Tibial artery (tissue), 4 donors: ENCODE measurements around the gene ZFAND2B.
"Not testable (repeated sequence)": the region's sequence is repeated elsewhere in the genome, so short reads cannot be mapped to it uniquely, and the experiment has no call there.

Experiments
- DNase-seq, 2 donors: peaks; one replicate each; pipeline ENCODE4 v3.0.0-alpha.2; 2019
- H3K27ac ChIP-seq, 2 donors: fragments of 200-600 bp; sonication (generic) in 1 of 2; 1 replicate in 1 of 2; 2 replicates in 1 of 2; pipeline ENCODE4 v1.5.1; 2018 to 2019; ENCODE audit warnings: mild to moderate bottlenecking in 1 of 2
- H3K27me3 ChIP-seq, 2 donors: fragments of 200-600 bp; sonication (generic) in 1 of 2; one replicate each; pipeline versions ENCODE4 v1.5.1 to v1.6.0; 2016 to 2019
- H3K36me3 ChIP-seq, 3 donors: fragments of 200-600 bp; sonication (generic) in 2 of 3; one replicate each; pipeline ENCODE4 v1.5.1; 2016 to 2019; ENCODE audit warnings: mild to moderate bottlenecking in 2 of 3
- H3K4me1 ChIP-seq, 4 donors: fragments of 200-600 bp; sonication (generic) in 2 of 4; 1 replicate in 3 of 4; 2 replicates in 1 of 4; pipeline ENCODE4 v1.5.1; 2016 to 2019
- H3K4me3 ChIP-seq, 2 donors: fragments of 200-600 bp; sonication (generic) in 1 of 2; 1 replicate in 1 of 2; 2 replicates in 1 of 2; pipeline ENCODE4 v1.5.1; 2018 to 2019; ENCODE audit warnings: mild to moderate bottlenecking in 2 of 2
- H3K9me3 ChIP-seq, 3 donors: fragments of 200-600 bp; sonication (generic) in 1 of 3; one replicate each; pipeline ENCODE4 v1.5.1; 2016 to 2019
- intact Hi-C: fragments of 100-400 bp; cut with DNase I; formaldehyde crosslinking; loops from one replicate; pipeline ENCODE4 v1.15.0; 2023; ENCODE audit warnings: low total_unique reads
- TF ChIP-seq, protein P1 (sequence below), 2 experiments: fragments of 200-600 bp in 1 of 2; fragments of 450-650 bp in 1 of 2; IDR thresholded peaks; one replicate each; pipeline ENCODE4 v1.5.1; 2017 to 2019; ENCODE audit warnings: antibody characterized with exemption in 2 of 2, mild to moderate bottlenecking in 1 of 2, moderate library complexity in 1 of 2

The ZFAND2B gene

DNA sequence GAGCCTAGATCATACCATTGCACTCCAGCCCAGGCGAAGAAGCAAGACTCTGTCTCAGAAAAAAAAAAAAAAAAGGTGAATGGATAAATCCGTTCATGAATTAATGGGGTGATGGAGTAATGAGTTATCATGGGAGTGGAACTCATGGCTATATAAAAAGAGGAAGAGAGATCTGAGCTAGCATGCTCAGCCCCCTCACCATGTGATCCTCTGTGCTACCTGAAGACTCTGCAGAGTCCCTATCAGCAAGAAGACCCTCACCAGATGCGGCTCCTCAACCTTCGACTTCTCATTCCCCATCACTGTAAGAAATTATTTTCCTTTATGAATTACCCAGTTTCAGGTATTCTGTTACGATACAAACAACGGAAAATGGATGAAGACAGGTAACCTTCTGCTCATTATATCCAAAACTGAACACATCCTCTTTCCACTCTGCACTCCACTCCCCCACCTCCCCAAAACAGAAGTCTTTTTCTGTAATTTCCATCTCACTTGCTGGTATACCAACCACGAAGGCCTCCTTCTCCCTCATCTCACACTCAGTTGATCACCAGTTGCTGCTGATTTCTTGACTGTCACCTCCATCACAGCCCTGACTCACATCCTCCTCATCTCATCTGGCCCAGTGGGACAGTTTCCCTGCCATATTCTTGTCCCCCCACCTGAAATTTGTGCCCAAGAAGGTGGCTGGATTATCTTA lies 19.7 kb upstream of the ZFAND2B start:
- peaks cover 24 to 30% (median 29%) of the 10 kb centered on the region in 3 donors for H3K36me3 ChIP-seq
- H3K9me3 ChIP-seq, result no peaks in the 10 kb centered on the region
- TF ChIP-seq, protein P1, sequence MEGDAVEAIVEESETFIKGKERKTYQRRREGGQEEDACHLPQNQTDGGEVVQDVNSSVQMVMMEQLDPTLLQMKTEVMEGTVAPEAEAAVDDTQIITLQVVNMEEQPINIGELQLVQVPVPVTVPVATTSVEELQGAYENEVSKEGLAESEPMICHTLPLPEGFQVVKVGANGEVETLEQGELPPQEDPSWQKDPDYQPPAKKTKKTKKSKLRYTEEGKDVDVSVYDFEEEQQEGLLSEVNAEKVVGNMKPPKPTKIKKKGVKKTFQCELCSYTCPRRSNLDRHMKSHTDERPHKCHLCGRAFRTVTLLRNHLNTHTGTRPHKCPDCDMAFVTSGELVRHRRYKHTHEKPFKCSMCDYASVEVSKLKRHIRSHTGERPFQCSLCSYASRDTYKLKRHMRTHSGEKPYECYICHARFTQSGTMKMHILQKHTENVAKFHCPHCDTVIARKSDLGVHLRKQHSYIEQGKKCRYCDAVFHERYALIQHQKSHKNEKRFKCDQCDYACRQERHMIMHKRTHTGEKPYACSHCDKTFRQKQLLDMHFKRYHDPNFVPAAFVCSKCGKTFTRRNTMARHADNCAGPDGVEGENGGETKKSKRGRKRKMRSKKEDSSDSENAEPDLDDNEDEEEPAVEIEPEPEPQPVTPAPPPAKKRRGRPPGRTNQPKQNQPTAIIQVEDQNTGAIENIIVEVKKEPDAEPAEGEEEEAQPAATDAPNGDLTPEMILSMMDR (IDR thresholded peaks at IDR 0.05), result no peak
- no peak overlapping the region for H3K4me3 ChIP-seq
- DNase-seq, result no peak
- intact Hi-C loops, result no loop called here
- H3K27ac ChIP-seq, result no peak overlapping the region
- H3K4me1 ChIP-seq, result no peaks in the 10 kb centered on the region
- no peaks in the 10 kb centered on the region for H3K27me3 ChIP-seq

- Histone ChIP-seq H3K4me3 (no peak overlapping the region), H3K27ac (no peak overlapping the region), H3K36me3 (no peaks in the 10 kb centered on the region), H3K27me3 (peaks cover 0 to 33% of the 10 kb centered on the region in 2 donors), H3K4me1 (no peaks in the 10 kb centered on the region), H3K9me3 (no peaks in the 10 kb centered on the region)
- TF ChIP-seq, protein P1 (IDR thresholded peaks at IDR 0.05), result no peak
- DNase-seq, result no peak
- intact Hi-C loops, result loop anchor here (10.0 kb wide), 1 partner anchor 503 kb away; no protein-coding TSS in a partner anchor
These were observed 9.2 kb upstream of the ZFAND2B start for GRCh38 chr2:219197388-219197787.

DNA sequence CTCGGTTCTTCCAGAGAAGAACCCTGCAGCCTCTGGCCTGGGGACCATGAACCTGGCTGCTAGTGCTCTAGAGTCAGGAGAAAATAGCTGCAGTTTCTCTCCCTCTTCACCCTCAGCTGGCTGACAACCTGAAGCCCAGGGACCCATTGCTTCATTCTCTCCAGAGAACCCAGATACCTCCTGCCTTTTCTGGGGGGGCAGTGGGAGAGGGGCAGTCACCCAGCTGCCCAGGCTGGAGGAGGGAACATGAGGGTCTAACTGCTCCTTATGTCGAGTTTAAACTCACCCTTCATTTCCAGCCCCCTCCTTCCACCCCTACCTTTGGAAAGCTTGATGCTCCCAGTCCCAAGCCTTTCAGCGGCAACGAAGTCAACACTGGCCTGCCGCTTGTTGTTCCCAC lies 7.6 kb upstream of the ZFAND2B start:
- H3K9me3 ChIP-seq, result no peaks in the 10 kb centered on the region
- no peaks in the 10 kb centered on the region for H3K36me3 ChIP-seq
- intact Hi-C loops, result loop anchor here (10.0 kb wide), 1 partner anchor 504 kb away; no protein-coding TSS in a partner anchor
- no peaks in the 10 kb centered on the region for H3K4me1 ChIP-seq
- H3K27me3 ChIP-seq, result peaks cover 0 to 33% of the 10 kb centered on the region in 2 donors
- no peak overlapping the region for H3K4me3 ChIP-seq
- no peak for DNase-seq
- TF ChIP-seq, protein P1 (IDR thresholded peaks at IDR 0.05), result no peak
- H3K27ac ChIP-seq, result no peak overlapping the region

DNA sequence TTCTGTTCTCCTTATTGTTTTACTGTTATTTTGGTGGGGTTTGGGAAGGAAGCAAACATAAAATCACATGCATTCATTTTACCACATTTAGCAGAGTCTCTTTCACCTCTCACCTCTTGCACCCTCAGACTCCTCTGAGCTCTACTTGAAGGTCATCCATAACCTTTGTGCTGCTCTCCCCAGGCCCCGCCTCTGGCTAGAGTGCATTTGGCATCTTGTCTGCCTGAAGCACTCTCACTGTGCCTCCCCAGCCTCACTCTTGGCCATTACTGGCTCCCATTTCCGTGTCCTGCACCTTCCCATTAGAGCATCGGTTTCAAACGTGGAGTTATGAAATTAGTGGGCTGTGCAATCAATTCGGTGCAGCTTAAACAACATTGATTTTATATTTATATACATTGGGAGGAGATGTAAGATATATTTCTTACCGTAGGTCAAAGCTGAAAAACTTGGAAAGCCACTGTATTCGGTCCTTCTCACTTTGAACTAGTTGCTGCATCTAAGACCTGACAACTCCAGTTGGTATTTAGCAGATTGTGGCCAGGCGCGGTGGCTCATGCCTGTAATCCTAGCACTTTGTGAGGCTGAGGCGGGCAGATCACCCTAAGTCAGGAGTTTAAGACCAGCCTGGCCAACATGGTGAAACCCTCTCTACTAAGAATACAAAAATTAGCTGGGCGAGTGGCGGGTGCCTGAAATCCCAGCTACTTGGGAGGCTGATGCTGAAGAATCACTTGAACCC lies 6.9 kb upstream of the ZFAND2B start:
- H3K27ac ChIP-seq, result no peak overlapping the region
- no peak for DNase-seq

DNA sequence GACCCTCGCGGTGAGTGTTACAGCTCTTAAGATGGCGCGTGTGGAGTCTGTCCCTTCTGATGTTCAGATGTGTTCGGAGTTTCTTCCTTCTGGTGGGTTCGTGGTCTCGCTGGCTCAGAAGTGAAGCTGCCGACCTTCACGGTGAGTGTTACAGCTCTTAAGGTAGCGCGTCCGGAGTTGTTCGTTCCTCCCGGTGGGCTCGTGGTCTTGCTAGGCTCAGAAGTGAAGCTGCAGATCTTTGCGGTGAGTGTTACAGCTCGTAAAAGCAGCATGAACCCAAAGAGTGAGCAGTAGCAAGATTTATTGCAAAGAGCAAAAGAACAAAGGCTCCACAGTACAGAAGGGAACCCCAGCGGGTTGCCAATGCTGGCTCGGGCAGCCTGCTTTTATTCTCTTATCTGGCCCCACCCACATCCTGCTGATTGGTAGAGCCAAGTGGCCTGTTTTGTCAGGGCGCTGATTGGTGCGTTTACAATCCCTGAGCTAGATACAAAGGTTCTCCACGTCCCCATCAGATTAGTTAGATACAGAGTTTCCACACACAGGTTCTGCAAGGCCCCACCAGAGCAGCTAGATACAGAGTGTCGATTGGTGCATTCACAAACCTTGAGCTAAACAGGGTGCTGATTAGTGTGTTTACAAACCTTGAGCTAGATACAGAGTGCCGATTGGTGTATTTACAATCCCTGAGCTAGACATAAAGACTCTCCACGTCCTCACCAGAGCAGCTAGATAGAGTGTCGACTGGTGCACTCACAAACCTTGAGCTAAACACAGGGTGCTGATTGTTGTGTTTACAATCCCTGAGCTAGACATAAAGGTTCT lies 5.9 kb upstream of the ZFAND2B start:
- H3K4me3 ChIP-seq, intact Hi-C loops, H3K27ac ChIP-seq, H3K9me3 ChIP-seq, DNase-seq, H3K4me1 ChIP-seq, H3K36me3 ChIP-seq: not testable (repeated sequence)
- H3K27me3 ChIP-seq, result peaks cover 0 to 28% of the 10 kb centered on the region in 2 donors

More for the DNA sequence above, 6.9 kb upstream of the ZFAND2B start:
- no peaks in the 10 kb centered on the region for H3K9me3 ChIP-seq
- H3K4me1 ChIP-seq, result no peaks in the 10 kb centered on the region
- no peak overlapping the region for H3K4me3 ChIP-seq
- intact Hi-C loops, result loop anchor here (10.0 kb wide), 1 partner anchor 505 kb away; no protein-coding TSS in a partner anchor
- TF ChIP-seq, protein P1 (IDR thresholded peaks at IDR 0.05), result no peak
- no peaks in the 10 kb centered on the region for H3K36me3 ChIP-seq
- peaks cover 0 to 33% of the 10 kb centered on the region in 2 donors for H3K27me3 ChIP-seq

DNA sequence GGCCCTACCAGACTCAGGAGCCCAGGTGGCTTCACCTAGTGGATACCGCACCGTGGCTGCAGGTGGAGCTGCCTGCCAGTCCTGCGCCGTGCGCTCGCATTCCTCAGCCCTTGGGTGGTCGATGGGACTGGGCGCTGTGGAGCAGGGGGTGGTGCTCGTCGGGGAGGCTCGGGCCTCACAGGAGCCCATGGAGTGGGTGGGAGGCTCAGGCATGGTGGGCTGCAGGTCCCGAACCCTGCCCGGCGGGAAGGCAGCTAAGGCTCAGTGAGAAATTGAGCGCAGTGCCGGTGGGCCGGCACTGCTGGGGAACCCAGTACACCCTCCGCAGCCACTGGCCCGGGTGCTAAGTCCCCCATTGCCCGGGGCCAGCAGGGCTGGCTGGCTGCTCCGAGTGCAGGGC lies 5.3 kb upstream of the ZFAND2B start:
- H3K36me3 ChIP-seq, intact Hi-C loops, DNase-seq, H3K4me1 ChIP-seq, H3K27ac ChIP-seq, H3K9me3 ChIP-seq, H3K4me3 ChIP-seq: not testable (repeated sequence)
- H3K27me3 ChIP-seq, result peaks cover 0 to 28% of the 10 kb centered on the region in 2 donors
